ENCODE results near the gene RANBP1. TPM values are rescaled to one million over a fixed set of nuclear protein-coding genes. Genes with fewer than 3 reads are reported as not detected.
A peak's percentile ranks its signal among the peaks of the same experiment; 100 is the strongest.

RANBP1 gene
- total and polyA plus RNA-seq, 2 of the 13 experiments (the other 11 are each of a cell fraction or from before 2014, with no cell fraction given), result 181 to 492 TPM

DNA sequence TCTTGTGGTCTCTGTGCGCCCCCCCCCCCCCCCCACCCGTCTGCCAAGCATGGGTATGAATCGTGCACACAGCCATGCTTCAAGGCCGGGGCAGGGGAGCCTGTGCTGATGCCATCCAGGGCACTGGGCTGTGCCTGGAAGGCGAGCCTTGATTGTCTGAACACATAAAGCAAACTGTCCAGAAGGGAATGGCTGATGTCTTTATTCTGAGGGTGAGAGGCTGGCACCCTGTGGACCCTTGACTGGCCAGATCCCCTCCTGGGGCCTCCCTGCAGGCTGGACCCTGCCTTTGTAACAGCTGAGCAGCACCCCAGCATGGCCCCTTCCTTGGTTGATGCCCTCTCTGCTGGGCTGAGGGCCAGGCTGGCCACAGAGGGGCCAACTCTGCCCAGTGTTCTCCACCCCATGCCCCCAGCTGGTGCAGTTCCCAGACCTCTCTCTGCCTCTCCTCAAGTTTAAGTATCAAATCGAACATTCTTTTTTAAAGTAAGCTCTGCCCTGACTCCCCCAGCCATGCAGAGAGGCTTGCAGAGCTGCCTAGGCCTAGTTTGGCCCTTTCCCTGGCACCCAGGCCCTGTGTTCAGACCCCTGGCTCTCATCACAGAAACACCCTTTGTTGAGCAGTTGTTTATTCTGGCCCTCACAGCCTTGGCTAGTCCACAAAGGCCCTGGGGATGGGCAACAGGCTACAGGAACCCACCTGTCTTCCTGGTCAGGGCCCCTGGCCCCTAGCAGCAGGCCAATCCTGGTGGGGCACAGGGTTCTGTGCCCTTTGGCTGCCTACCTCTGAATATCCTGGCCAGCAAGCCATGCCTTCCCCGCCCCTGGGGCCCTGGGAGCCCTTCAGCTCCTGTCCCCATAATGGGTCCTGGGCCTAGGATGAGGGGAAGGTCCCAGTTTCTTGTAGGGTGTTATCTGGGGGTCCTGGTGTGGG lies 3.9 kb upstream of the RANBP1 start:
- H3K4me1 ChIP-seq (ENCODE audit: insufficient read depth, low read length), result peaks cover 23% of the 10 kb centered on the region
- H3K9me3 ChIP-seq (ENCODE audit: low read length), result no peaks in the 10 kb centered on the region
- peaks cover 4% of the 10 kb centered on the region; the same call in 1 of the 2 replicates for H4K20me1 ChIP-seq (ENCODE audit: insufficient read depth, low read length)
- DNase-seq (ENCODE audit: low spot score) (no peak), ATAC-seq (no peak), FAIRE-seq (no peak)
- H3K27me3 ChIP-seq (ENCODE audit: control insufficient read depth in 1 of 2, insufficient read depth in 2 of 2, low read length in 2 of 2), result no peaks in the 10 kb centered on the region
- POLR2A ChIA-PET, result no interaction called here
- intact Hi-C loops (cut with micrococcal nuclease; ENCODE audit: unreplicated experiment) (no loop called here), in situ Hi-C loops (cut with HindIII; ENCODE audit: extremely low pct_ligation_motif_present, low pct_unique_long_range_greater_than_20kb) (no loop called here)
- no peak overlapping the region for H3K4me3 ChIP-seq (replicated peaks in 1 of 3; ENCODE audit: insufficient read depth in 1 of 3, low read depth in 2 of 3, low read length in 3 of 3)
- 94% methylated on average over 3 of the region's 7 CpGs for whole genome bisulfite sequencing (ENCODE audit: low lambda C conversion rate)
- H3K9ac ChIP-seq (ENCODE audit: insufficient read depth, low read depth, low read length), result 0 out of 2 replicates have a peak overlapping the region, but pooled peaks have one; percentile 40
- peak overlapping the region; percentile 42 for H3K27ac ChIP-seq (ENCODE audit: extremely low read length, insufficient read depth, low read length)
- no TSS peak for BruUV-seq (replicated peaks)
- no peak overlapping the region for H2AFZ ChIP-seq (ENCODE audit: low read length)
- CTCF ChIA-PET (ENCODE audit: low intra/inter-chr PET ratio, low total read pairs), result no interaction called here
- TF ChIP-seq AGO1 (IDR thresholded peaks at IDR 0.05; ENCODE audit: low read depth, low read length, poor library complexity, severe bottlenecking), result no peak
- TF ChIP-seq HNRNPL (IDR thresholded peaks at IDR 0.05; ENCODE audit: low read depth, low read length), result peak; percentile 78; the same call in 1 of the 2 replicates
- TF ChIP-seq RBM22 (optimal IDR thresholded peaks at IDR 0.05; ENCODE audit: low read length), result peak; percentile 73
- TF ChIP-seq, protein P1, sequence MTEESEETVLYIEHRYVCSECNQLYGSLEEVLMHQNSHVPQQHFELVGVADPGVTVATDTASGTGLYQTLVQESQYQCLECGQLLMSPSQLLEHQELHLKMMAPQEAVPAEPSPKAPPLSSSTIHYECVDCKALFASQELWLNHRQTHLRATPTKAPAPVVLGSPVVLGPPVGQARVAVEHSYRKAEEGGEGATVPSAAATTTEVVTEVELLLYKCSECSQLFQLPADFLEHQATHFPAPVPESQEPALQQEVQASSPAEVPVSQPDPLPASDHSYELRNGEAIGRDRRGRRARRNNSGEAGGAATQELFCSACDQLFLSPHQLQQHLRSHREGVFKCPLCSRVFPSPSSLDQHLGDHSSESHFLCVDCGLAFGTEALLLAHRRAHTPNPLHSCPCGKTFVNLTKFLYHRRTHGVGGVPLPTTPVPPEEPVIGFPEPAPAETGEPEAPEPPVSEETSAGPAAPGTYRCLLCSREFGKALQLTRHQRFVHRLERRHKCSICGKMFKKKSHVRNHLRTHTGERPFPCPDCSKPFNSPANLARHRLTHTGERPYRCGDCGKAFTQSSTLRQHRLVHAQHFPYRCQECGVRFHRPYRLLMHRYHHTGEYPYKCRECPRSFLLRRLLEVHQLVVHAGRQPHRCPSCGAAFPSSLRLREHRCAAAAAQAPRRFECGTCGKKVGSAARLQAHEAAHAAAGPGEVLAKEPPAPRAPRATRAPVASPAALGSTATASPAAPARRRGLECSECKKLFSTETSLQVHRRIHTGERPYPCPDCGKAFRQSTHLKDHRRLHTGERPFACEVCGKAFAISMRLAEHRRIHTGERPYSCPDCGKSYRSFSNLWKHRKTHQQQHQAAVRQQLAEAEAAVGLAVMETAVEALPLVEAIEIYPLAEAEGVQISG (CRISPR knock-in tag; IDR thresholded peaks at IDR 0.05), result 0 out of 2 replicates have a peak, but pooled peaks have one; percentile 25
- TF ChIP-seq POLR2A (IDR thresholded peaks at IDR 0.05; ENCODE audit: insufficient read depth in 1 of 2, low read depth in 2 of 2, low read length in 2 of 2), result peak in 1 of 2 experiments; percentile 33; a peak in 1 of 4 replicates
- TF ChIP-seq POLR2G (IDR thresholded peaks at IDR 0.05; ENCODE audit: low read depth, low read length), result peak; percentile 68
- TF ChIP-seq AGO2 (optimal IDR thresholded peaks at IDR 0.05; ENCODE audit: low read depth, low read length), result peak; percentile 70
- no peak for TF ChIP-seq EEA1 (CRISPR knock-in tag; IDR thresholded peaks at IDR 0.05; ENCODE audit: borderline replicate concordance)
- no peak overlapping the region for H3K4me2 ChIP-seq (ENCODE audit: low read depth, low read length)
- peaks cover 19% of the 10 kb centered on the region for H3K79me2 ChIP-seq (ENCODE audit: insufficient read depth, low read length)
- peaks cover 25 to 84% of the 10 kb centered on the region in 2 experiments for H3K36me3 ChIP-seq (replicated peaks in 1 of 2; ENCODE audit: control insufficient read depth in 1 of 2, insufficient read depth in 2 of 2, low read length in 2 of 2)
